Fibroblast of skin of abdomen (primary cell): ENCODE data around the gene ETNK1.
A peak's percentile ranks its signal among the peaks of the same experiment; 100 is the strongest.
"Not testable (repeated sequence)": the region's sequence is repeated elsewhere in the genome, so short reads cannot be mapped to it uniquely, and the experiment has no call there.

Source experiments
- DNase-seq: peaks from one replicate; pipeline ENCODE4 v3.0.0-alpha.2; 2013

Gene ETNK1

GRCh38 chr12:22689876-22690275, 64.9 kb downstream of the ETNK1 start:
- no peak for DNase-seq

GRCh38 chr12:22691319-22691718, 66.3 kb downstream of the ETNK1 start:
- DNase-seq, result no peak

GRCh38 chr12:22692467-22692866, 67.5 kb downstream of the ETNK1 start:
- DNase-seq, result peak; percentile 9

DNA sequence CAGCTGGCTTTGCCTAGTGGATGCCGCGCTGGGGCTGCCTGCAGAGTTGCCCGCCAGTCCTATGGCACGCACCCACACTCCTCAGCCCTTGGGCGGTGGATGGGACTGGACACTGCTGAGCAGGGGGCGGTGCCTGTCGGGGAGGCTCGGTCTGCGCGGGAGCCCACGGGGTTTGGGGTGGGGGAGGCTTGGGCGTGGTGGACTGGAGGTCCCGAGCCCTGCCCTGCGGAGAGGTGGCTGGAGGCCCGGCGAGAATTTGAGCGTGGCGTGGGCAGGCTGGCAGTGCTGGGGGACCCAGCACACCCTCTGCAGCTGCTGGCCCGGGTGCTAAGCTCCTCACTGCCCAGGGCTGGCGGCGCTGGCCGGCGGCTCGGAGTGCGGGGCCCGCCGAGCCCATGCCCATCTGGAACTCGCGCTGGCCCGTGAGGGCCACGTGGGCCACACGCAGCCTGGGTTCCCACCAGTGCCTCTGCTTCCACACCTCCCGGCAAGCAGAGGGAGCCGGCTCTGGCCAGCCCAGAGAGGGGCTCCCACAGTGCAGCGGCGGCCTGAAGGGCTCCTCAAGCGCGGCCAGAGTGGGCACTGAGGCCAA, 68.1 kb downstream of the ETNK1 start:
- no peak for DNase-seq

- DNase-seq, result no peak
Observed at GRCh38 chr12:22698576-22698975, 73.6 kb downstream of the ETNK1 start.

GRCh38 chr12:22699705-22700104, 74.7 kb downstream of the ETNK1 start:
- DNase-seq, result not testable (repeated sequence)

GRCh38 chr12:22700106-22700505, 75.1 kb downstream of the ETNK1 start:
- DNase-seq, result no peak

- DNase-seq, result not testable (repeated sequence)
Observed at GRCh38 chr12:22701216-22701809, 76.3 kb downstream of the ETNK1 start.

GRCh38 chr12:22702690-22703089, 77.7 kb downstream of the ETNK1 start:
- no peak for DNase-seq

- DNase-seq, result no peak
Observed at GRCh38 chr12:22709292-22709691, 84.3 kb downstream of the ETNK1 start.

GRCh38 chr12:22712083-22712482, 87.1 kb downstream of the ETNK1 start:
- DNase-seq, result no peak

DNA sequence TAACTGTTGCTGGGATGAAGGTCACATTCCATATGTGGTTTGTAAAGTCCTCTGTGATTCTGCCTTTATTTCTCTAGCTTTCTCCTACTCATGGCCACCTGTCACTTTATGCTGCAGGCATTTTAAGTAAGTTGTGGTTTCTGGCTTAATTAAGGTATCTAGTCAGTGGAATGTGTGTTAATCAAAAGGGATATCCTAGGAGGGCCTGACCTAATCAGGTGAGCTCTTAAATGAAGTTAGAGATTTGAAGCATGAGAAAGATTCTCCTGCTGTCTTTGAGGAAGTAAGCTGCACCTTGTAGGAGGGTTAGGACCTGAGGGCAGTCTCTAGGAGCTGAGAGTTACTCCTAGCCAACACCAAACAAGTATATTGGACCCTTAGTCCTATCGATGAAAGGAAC, 90.3 kb downstream of the ETNK1 start:
- DNase-seq, result no peak

DNA sequence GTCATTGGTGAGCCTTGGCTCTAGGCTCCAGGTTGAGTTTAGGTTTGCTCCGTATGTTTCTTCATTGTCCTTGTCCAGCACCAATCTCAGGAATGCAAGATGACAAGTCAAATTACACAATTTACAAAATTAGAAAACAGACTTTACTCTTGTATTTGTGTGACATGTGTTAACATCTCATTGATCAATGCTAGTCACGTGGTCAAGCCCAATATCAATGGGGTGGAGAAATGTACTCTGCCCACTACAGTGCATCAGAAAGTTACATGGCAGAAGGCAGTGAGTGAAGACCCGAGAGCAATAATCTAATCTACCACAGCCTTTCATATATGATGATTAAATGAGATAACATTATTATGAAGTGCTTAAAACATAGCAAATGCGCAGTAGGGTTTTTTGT, 94.8 kb downstream of the ETNK1 start:
- DNase-seq, result no peak

- no peak for DNase-seq
Observed at GRCh38 chr12:22722081-22722480, 97.1 kb downstream of the ETNK1 start.

- DNase-seq, result no peak
Observed at GRCh38 chr12:22722779-22723178, 97.8 kb downstream of the ETNK1 start.

DNA sequence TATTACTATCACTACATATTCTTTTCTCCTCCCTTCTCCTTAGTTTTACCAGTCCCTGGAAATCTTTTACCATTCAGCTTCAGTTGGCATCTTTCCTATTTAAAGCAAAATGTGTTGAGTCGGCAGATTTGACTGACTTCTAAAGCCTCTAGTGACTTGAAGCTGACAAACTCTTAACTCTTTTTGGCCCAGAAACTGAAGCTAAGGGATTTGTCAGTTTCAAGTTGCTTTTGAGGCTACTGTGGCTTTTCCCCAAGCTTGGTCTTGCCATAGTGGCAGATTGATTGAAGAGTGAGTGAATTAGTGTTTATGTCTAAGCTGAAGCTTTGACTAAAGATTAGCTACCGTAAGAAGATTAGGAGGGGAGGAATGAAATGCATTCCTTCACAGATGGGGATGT, 104.0 kb downstream of the ETNK1 start:
- DNase-seq, result no peak

- no peak for DNase-seq
Observed at GRCh38 chr12:22729431-22729956, 104.5 kb downstream of the ETNK1 start.

DNA sequence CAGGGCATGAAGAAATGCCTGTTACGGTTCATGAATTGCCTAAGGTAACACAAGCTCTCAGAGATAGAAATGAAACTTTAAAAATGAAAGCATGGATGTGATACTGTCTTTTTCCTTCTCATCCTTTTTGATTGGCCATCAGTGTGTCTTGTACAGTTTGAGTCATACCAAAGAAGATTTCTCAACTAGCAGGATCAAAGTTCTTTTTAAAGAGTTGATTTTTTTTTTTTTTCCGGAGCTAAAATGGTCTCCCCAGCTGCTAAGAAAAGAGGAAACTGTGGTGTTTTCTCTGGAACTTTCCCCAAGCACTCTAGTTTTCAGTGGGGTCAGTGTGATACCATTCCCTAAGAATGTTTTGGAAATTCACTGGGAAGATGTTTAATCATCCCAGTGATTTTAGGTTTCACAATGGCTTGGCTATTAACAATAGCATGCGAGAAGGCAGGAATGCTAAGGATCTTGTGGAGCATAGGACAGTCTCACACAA, 105.0 kb downstream of the ETNK1 start:
- peak; percentile 89 for DNase-seq

- DNase-seq, result no peak
Observed at GRCh38 chr12:22731236-22731635, 106.3 kb downstream of the ETNK1 start.

GRCh38 chr12:22733756-22734155, 108.8 kb downstream of the ETNK1 start:
- DNase-seq, result peak; percentile 9

- DNase-seq, result no peak
Observed at GRCh38 chr12:22738945-22739344, 114.0 kb downstream of the ETNK1 start.
